Measurements from ENCODE around the gene CLCN4.

The CLCN4 gene

DNA sequence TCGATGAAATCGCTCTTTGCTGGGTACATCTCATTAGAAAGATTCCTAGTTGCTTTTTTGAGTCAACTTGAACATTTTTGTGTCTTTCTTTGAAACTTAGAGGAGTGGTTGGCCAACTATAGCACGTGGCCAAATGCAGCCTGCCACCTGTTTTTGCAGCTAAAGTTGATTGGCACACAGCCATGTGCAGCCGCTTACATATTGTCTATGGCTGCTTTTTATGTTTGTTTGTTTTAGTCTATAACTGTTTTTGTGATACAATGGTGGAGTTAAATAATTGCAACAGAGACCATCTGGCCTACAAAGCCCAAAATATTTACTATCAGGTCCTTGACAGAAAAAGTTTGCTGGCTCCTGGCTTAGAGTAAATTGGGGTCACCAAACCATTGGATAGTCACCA is 86.3 kb downstream of the CLCN4 start:
- DNase-seq (ENCODE audit: low spot score) = no peak

DNA sequence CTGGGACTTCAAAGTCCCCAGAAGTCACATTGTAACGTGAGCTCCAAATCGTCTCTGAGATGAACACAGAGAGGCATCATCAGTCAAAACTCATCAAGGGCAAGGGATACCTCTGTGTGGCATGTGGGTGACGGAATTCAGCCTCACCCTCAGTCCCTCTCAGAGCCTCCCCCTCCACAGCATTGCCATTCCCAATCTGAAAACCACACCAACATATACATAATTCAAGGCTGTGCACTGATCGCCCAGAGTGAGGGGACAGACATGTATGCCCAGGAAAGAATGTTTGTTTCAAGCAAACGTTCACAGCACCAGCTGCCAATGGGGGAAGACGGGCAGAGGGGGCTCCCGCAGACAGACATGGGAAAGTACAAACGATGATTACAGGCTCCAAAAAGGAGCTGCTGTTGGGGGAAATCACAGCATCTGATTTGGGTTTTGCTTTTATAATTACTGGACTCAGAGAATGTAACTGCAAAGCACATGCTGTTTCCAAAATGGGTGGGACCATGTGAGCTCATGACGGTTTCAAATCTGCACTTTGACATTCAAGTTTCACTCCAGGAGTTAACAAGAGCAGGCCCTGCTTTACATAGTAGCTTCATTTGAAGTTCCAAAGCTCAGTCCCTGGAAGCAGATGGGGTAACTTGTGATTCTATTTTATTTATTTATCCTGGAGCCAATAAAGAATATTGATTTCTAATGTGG is 88.3 kb downstream of the CLCN4 start:
- DNase-seq (ENCODE audit: low spot score) = no peak

DNA sequence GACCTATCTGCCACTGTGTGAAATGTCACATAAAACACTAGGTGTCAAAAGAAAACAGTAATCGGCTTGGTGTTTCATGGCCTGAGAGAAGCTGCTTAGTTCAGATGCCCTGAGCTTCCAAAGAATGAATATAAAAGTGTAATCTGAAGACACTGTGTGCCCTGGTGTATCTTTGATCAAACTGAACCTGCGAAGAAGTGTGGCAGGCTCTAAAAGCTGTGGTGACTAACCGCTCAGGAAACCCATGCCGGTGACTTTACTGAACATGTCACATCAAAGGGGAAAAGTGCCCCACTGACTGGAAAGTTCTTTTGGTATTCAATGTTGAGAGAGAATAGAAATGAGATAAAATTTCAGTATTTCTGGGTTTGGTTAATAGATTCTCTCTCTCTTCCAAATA is 89.1 kb downstream of the CLCN4 start:
- DNase-seq (ENCODE audit: low spot score) = no peak

DNA sequence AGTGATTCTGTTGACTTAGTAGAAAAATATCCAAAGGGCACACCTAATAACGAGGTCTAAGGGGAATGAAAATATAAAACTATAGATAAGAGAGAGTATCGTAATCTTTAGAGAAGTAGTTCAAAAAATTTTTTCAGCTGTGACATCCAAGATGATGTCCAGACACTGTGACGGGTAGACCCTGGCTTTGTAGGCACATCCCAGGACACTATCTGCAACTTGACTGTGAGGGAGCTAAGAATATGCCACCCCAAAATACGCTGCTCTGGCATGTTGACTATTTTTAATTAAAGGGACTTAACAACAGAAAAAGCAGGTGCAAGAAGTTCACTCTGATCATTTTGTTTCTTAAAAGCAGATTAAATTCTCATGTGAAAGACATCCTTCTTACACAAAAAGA is 89.5 kb downstream of the CLCN4 start:
- DNase-seq (ENCODE audit: low spot score) = no peak

DNA sequence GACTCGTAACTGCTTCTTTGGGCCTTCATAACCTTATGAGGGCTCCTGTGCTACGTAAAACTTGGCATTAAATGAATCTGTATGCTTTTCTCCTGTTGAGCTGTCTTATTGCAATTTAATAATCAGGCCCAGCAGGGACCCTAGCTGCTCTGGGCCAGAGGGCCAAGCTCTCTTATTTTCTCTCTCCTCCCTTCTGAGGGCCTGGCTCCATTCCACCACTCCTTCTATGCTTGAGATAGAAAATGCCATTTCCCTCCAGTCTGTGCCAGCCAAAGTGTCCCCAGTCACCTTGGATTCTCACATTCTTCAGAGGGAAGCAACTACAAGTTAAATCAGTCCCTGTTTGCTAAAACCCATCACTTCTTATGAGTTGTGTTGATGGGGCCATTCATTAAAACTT is 90.1 kb downstream of the CLCN4 start:
- DNase-seq (ENCODE audit: low spot score) = no peak

DNA sequence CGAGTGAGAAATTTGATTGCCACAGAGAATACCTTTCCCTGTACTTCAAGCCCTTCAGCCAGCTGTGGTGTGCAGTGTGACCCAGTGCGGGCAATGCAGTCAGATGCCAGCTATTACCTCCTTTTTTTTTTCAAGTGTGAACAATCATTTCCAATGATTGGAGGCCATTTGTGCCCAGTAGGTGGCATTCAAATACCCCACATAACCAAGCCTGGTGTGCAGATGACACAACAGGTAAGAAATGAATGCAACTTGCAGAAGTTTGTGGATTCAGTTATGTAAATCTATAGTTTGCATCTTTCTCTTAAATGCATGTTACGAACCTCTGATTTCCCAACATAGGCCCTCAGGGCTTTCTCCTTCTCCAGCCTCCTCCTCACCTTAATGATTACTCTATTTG is 98.0 kb downstream of the CLCN4 start:
- DNase-seq (ENCODE audit: low spot score) = no peak

DNA sequence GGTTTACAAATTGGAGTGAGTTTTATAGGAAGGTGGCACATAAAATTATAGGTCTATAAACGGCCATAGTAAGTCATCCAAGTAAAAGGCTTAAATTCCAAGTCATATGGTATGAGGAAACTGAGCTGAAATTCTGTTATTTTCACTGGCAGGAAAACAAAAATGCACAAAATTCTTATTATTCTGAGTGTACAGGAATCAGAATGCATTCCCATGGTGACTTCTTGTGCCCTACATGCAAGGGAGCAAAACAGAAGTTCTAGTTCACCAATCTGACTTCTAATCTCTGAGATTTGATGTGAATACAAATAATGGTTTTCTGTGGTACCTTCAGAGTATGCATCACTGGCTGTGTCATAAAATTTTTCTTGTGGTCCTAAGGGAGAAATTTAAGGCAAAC is 102.9 kb downstream of the CLCN4 start:
- DNase-seq (ENCODE audit: low spot score) = peak; percentile 17

DNA sequence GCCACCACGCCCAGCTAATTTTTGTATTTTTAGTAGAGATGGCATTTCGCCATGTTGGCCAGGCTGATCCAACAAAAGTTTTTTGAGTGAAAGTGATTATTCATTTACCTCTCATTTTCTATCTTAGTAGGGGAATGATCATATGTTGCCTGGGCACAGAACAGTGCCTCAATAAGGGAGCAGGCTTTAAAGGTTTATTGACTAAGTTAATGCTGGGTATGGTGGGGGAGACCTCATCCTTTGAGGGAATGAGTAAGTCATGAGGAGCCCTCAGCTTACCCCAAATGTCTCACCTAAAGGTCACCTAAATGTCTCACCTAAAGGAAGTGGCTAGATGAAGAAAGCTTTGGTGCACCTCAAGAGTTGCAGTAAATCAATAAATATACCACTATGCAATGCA is 109.0 kb downstream of the CLCN4 start:
- DNase-seq (ENCODE audit: low spot score) = no peak

DNA sequence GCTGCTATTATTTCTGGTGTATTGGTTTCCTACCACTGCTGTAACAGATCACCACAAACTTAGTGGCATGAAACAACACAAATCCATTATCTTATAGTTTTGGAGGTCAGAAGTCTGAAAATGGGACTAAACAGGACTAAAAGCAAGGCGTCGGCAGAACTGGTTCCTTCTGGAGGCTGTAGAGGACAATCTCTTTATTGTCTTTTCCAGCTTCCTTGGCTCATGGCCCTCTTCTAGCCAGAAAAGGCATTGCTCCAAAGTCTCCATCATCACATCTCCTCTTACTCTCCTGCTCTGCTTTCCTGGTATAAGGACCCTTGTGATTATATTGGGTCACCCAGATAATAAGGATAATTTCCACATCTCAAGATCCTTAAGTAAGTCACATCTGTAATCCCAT is 121.9 kb downstream of the CLCN4 start:
- no peak for DNase-seq (ENCODE audit: low spot score)

DNA sequence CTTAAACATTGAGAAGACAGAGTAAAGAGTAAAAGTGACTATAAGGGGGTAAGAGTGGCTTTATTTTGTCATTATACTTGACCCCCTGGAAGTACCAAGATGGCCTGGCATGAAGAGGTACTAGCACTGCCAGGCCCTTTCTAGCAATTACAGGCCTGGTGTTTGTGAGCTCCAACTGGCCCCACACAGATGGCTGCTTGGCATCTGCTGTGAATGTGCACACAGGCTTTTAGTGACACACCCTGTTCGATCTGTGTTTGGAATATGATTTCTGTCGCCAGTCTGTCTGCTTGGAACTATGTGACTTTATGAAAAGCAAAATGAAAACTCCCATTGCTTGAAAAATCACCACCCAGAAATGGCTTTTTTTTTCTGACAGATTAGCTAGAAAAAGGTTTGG is 123.3 kb downstream of the CLCN4 start:
- DNase-seq (ENCODE audit: low spot score) = no peak

DNA sequence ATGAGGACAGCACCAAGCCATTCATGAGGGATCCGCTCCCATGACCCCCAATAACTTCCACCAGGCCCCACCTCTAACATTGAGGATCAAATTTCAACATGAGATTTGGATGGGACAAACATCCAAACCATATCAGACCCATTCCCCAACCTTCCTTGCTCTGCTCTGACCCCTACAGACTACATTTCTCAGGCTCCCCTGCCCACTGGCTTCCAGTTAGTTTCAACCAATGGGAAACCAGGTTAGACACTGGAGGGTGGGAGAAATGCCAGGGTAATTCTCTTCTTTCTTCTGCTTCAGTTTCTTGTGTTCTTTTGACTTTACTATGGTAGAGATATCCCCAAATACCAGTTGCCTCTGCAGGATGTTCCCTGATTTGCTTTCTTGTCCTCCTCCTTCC is 125.7 kb downstream of the CLCN4 start:
- no peak for DNase-seq (ENCODE audit: low spot score)

DNA sequence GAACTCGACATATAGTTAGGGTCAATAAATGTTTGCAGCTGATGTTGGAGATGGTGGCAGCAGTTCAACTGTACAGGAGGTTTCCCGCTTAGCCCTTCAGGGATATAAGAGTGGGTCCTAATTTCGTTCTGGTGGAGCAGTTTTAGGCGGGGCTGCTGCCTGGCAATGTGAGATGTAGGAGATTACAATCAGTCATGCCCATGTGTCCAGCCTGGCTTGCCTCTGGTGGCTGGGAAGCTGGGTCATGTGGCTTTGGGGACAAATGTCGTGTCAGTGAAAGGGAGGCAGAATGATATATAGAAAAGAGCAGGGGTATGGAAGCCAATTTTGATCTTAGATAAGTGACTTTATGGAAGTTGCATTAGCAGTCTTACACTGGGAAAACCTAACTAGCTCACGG is 129.4 kb downstream of the CLCN4 start:
- no peak for DNase-seq (ENCODE audit: low spot score)
